HG02852 (cell line): ENCODE measurements around the gene KIAA1217.

ENCODE experiments used
- ATAC-seq: cut with Tn5 transposase; IDR thresholded peaks from one replicate; pipeline ENCODE4 v1.9.1; 2021; ENCODE audit warnings: mild to moderate bottlenecking, moderate library complexity; ENCODE audit not compliant: unreplicated experiment

Gene KIAA1217

GRCh38 chr10:24574578-24575155 is 365.7 kb downstream of the KIAA1217 start:
- ATAC-seq = no peak

GRCh38 chr10:24575481-24576002 is 366.6 kb downstream of the KIAA1217 start:
- no peak for ATAC-seq

- no peak for ATAC-seq
Observed at GRCh38 chr10:24579448-24579847, 370.5 kb downstream of the KIAA1217 start.

GRCh38 chr10:24579906-24580305 is 371.0 kb downstream of the KIAA1217 start:
- ATAC-seq = no peak

GRCh38 chr10:24589265-24589664 is 380.3 kb downstream of the KIAA1217 start:
- ATAC-seq = no peak

- no peak for ATAC-seq
Observed at GRCh38 chr10:24590697-24591457, 381.9 kb downstream of the KIAA1217 start.

- ATAC-seq = no peak
Observed at GRCh38 chr10:24596217-24596930, 387.4 kb downstream of the KIAA1217 start.

- no peak for ATAC-seq
Observed at GRCh38 chr10:24597426-24597825, 388.5 kb downstream of the KIAA1217 start.
